ENCODE measurements around the gene FXYD3. TPM values are rescaled to one million over a fixed set of nuclear protein-coding genes. Genes with fewer than 3 reads are reported as not detected.

The FXYD3 gene
- total and polyA plus RNA-seq, 2 of the 13 experiments (the other 11 are each of a cell fraction or from before 2014, with no cell fraction given): 4.9 TPM; not detected in 1

DNA sequence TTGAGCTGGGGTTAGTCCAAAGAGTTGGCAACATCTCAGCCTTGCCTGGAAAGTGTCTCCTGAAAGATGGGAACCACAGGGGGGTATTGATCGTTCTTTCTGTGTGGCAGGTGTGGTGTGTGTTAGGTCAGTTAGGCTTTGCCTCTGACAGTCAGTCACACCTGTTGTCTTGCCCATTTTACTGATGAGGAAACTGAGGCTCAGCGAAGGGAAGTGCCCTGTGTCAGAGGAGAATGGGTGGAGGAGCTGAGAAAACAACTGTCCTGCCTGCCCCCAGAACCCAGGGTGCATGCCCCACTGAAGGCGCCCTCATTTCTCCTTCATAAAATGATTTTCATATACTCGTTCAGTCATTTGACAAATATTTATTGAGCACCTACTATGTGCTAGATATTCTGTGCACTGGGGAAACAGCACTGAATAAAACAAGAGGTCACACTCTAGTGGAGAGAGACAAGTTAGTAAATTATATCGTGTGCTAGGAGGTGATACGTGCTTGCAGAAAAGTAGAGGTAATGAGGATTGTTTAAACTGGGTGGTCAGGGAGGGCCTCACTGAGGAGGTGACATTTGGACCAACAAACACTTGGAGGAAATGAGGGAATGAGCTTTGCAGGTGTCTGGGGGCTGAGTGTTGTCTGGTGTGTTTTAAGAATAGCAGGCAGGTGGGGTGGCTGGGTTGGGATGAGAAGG is 40.5 kb downstream of the FXYD3 start:
- no peak for FAIRE-seq

DNA sequence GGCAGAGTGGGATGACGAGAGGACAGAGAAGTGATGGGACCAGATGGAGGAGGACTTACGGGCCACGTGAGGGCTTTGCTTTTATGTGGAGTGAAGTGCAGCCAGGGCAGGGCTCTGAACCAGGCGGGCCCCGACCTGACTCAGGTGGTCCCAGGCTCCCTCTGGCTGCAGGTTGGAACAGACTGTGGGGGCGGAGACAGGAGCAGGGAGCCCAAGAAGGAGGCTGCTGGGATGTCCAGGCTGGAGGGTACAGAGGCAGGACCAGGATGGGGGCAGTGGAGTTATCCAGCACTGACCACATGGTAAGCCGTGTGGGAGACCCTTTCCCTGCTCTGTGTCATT is 41.0 kb downstream of the FXYD3 start:
- peaks cover 19% of the 10 kb centered on the region for H3K4me1 ChIP-seq (ENCODE audit: insufficient read depth, low read length)
- H3K27ac ChIP-seq (ENCODE audit: extremely low read length, insufficient read depth, low read length): no peak overlapping the region
- no TSS peak for BruUV-seq (replicated peaks)
- no peaks in the 10 kb centered on the region for H3K9me3 ChIP-seq (ENCODE audit: low read length)
- no peaks in the 10 kb centered on the region for H3K36me3 ChIP-seq (replicated peaks in 1 of 2; ENCODE audit: control insufficient read depth in 1 of 2, insufficient read depth in 2 of 2, low read length in 2 of 2)
- H3K79me2 ChIP-seq (ENCODE audit: insufficient read depth, low read length): no peaks in the 10 kb centered on the region
- in situ Hi-C loops (cut with HindIII; ENCODE audit: extremely low pct_ligation_motif_present, low pct_unique_long_range_greater_than_20kb): no loop called here
- H3K4me2 ChIP-seq (ENCODE audit: low read depth, low read length): no peak overlapping the region
- H3K4me3 ChIP-seq (replicated peaks in 1 of 3; ENCODE audit: insufficient read depth in 1 of 3, low read depth in 2 of 3, low read length in 3 of 3): no peak overlapping the region
- WGBS (ENCODE audit: low lambda C conversion rate): 25% methylated on average over 5 of the region's 7 CpGs
- ATAC-seq: no peak
- FAIRE-seq: no peak
- peaks cover 21 to 56% of the 10 kb centered on the region in 2 experiments; a peak in 4 of 5 replicates for H3K27me3 ChIP-seq (ENCODE audit: control insufficient read depth in 1 of 2, insufficient read depth in 2 of 2, low read length in 2 of 2)
- no peak overlapping the region for H3K9ac ChIP-seq (ENCODE audit: insufficient read depth, low read depth, low read length)
- intact Hi-C loops (cut with micrococcal nuclease; ENCODE audit: unreplicated experiment): no loop called here
- no peak overlapping the region for H2AFZ ChIP-seq (ENCODE audit: low read length)
- H4K20me1 ChIP-seq (ENCODE audit: insufficient read depth, low read length): 0 out of 2 replicates have a peak, but pooled peaks cover 2% of the 10 kb centered on the region
- ChIA-PET CTCF (ENCODE audit: low intra/inter-chr PET ratio, low total read pairs) (no interaction called here), POLR2A (no interaction called here)
- DNase-seq (ENCODE audit: low spot score): no peak
- TF ChIP-seq RARG (CRISPR knock-in tag; IDR thresholded peaks at IDR 0.05; ENCODE audit: low read depth) (no peak), GTF3A (CRISPR knock-in tag; conservative IDR thresholded peaks at IDR 0.05) (no peak)
- TF ChIP-seq, protein P1, sequence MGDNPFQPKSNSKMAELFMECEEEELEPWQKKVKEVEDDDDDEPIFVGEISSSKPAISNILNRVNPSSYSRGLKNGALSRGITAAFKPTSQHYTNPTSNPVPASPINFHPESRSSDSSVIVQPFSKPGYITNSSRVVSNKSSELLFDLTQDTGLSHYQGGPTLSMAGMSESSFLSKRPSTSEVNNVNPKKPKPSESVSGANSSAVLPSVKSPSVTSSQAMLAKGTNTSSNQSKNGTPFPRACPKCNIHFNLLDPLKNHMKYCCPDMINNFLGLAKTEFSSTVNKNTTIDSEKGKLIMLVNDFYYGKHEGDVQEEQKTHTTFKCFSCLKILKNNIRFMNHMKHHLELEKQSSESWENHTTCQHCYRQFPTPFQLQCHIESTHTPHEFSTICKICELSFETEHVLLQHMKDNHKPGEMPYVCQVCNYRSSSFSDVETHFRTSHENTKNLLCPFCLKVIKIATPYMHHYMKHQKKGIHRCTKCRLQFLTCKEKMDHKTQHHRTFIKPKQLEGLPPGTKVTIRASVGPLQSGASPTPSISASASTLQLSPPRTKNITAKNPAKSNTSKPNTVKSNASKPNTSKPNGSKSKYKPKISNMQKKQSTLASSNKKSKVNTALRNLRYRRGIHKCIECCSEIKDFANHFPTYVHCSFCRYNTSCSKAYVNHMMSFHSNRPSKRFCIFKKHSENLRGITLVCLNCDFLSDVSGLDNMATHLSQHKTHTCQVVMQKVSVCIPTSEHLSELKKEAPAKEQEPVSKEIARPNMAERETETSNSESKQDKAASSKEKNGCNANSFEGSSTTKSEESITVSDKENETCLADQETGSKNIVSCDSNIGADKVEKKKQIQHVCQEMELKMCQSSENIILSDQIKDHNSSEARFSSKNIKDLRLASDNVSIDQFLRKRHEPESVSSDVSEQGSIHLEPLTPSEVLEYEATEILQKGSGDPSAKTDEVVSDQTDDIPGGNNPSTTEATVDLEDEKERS (CRISPR knock-in tag; IDR thresholded peaks at IDR 0.05): no peak
- TF ChIP-seq, protein P2, sequence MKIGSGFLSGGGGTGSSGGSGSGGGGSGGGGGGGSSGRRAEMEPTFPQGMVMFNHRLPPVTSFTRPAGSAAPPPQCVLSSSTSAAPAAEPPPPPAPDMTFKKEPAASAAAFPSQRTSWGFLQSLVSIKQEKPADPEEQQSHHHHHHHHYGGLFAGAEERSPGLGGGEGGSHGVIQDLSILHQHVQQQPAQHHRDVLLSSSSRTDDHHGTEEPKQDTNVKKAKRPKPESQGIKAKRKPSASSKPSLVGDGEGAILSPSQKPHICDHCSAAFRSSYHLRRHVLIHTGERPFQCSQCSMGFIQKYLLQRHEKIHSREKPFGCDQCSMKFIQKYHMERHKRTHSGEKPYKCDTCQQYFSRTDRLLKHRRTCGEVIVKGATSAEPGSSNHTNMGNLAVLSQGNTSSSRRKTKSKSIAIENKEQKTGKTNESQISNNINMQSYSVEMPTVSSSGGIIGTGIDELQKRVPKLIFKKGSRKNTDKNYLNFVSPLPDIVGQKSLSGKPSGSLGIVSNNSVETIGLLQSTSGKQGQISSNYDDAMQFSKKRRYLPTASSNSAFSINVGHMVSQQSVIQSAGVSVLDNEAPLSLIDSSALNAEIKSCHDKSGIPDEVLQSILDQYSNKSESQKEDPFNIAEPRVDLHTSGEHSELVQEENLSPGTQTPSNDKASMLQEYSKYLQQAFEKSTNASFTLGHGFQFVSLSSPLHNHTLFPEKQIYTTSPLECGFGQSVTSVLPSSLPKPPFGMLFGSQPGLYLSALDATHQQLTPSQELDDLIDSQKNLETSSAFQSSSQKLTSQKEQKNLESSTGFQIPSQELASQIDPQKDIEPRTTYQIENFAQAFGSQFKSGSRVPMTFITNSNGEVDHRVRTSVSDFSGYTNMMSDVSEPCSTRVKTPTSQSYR (CRISPR knock-in tag; IDR thresholded peaks at IDR 0.05; ENCODE audit: borderline replicate concordance): no peak
- TF ChIP-seq, protein P3, sequence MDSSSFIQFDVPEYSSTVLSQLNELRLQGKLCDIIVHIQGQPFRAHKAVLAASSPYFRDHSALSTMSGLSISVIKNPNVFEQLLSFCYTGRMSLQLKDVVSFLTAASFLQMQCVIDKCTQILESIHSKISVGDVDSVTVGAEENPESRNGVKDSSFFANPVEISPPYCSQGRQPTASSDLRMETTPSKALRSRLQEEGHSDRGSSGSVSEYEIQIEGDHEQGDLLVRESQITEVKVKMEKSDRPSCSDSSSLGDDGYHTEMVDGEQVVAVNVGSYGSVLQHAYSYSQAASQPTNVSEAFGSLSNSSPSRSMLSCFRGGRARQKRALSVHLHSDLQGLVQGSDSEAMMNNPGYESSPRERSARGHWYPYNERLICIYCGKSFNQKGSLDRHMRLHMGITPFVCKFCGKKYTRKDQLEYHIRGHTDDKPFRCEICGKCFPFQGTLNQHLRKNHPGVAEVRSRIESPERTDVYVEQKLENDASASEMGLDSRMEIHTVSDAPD (CRISPR knock-in tag; IDR thresholded peaks at IDR 0.05): no peak

More for the DNA sequence above, 40.5 kb downstream of the FXYD3 start:
- peaks cover 19% of the 10 kb centered on the region for H3K4me1 ChIP-seq (ENCODE audit: insufficient read depth, low read length)
- no TSS peak for BruUV-seq (replicated peaks)
- no peak overlapping the region for H3K4me2 ChIP-seq (ENCODE audit: low read depth, low read length)
- H3K4me3 ChIP-seq (replicated peaks in 1 of 3; ENCODE audit: insufficient read depth in 1 of 3, low read depth in 2 of 3, low read length in 3 of 3): no peak overlapping the region
- H4K20me1 ChIP-seq (ENCODE audit: insufficient read depth, low read length): 0 out of 2 replicates have a peak, but pooled peaks cover 2% of the 10 kb centered on the region
- in situ Hi-C loops (cut with HindIII; ENCODE audit: extremely low pct_ligation_motif_present, low pct_unique_long_range_greater_than_20kb): no loop called here
- intact Hi-C loops (cut with micrococcal nuclease; ENCODE audit: unreplicated experiment): no loop called here
- H3K9me3 ChIP-seq (ENCODE audit: low read length): no peaks in the 10 kb centered on the region
- no peaks in the 10 kb centered on the region for H3K79me2 ChIP-seq (ENCODE audit: insufficient read depth, low read length)
- H3K36me3 ChIP-seq (replicated peaks in 1 of 2; ENCODE audit: control insufficient read depth in 1 of 2, insufficient read depth in 2 of 2, low read length in 2 of 2): no peaks in the 10 kb centered on the region
- peaks cover 21 to 60% of the 10 kb centered on the region in 2 experiments; a peak in 4 of 5 replicates for H3K27me3 ChIP-seq (ENCODE audit: control insufficient read depth in 1 of 2, insufficient read depth in 2 of 2, low read length in 2 of 2)
- 28% methylated on average over 6 of the region's 6 CpGs for WGBS (ENCODE audit: low lambda C conversion rate)
- TF ChIP-seq NCOR1 (IDR thresholded peaks at IDR 0.05; ENCODE audit: borderline replicate concordance, low read length) (no peak), TSC22D2 (CRISPR knock-in tag; IDR thresholded peaks at IDR 0.05; ENCODE audit: borderline replicate concordance) (no peak), ZNF350 (CRISPR knock-in tag; IDR thresholded peaks at IDR 0.05; ENCODE audit: borderline replicate concordance, low read depth) (no peak), ZNF720 (CRISPR knock-in tag; IDR thresholded peaks at IDR 0.05) (no peak), ZC3H4 (CRISPR knock-in tag; IDR thresholded peaks at IDR 0.05; ENCODE audit: borderline replicate concordance) (no peak), HNRNPUL1 (IDR thresholded peaks at IDR 0.05; ENCODE audit: low read depth, low read length) (no peak), MIER2 (CRISPR knock-in tag; IDR thresholded peaks at IDR 0.05) (no peak)
- no peak overlapping the region for H3K9ac ChIP-seq (ENCODE audit: insufficient read depth, low read depth, low read length)
- ChIA-PET POLR2A (no interaction called here), CTCF (ENCODE audit: low intra/inter-chr PET ratio, low total read pairs) (no interaction called here)
- no peak overlapping the region for H3K27ac ChIP-seq (ENCODE audit: extremely low read length, insufficient read depth, low read length)
- H2AFZ ChIP-seq (ENCODE audit: low read length): no peak overlapping the region
- DNase-seq (ENCODE audit: low spot score) (no peak), ATAC-seq (no peak)
